ENCODE results near the gene ZNF630. TPM values are rescaled to one million over a fixed set of nuclear protein-coding genes. Genes with fewer than 3 reads are reported as not detected.
A peak's percentile ranks its signal among the peaks of the same experiment; 100 is the strongest.
"Not testable (repeated sequence)": the region's sequence is repeated elsewhere in the genome, so short reads cannot be mapped to it uniquely, and the experiment has no call there.

Gene ZNF630
- total RNA-seq, 1 donor from 2014 or later = 2.9 TPM

GRCh38 chrX:48035891-48036290 lies 35.5 kb downstream of the ZNF630 start:
- DNase-seq (ENCODE audit: low spot score) = no peak
- intact Hi-C loops (cut with DNase I) = no loop called here

DNA sequence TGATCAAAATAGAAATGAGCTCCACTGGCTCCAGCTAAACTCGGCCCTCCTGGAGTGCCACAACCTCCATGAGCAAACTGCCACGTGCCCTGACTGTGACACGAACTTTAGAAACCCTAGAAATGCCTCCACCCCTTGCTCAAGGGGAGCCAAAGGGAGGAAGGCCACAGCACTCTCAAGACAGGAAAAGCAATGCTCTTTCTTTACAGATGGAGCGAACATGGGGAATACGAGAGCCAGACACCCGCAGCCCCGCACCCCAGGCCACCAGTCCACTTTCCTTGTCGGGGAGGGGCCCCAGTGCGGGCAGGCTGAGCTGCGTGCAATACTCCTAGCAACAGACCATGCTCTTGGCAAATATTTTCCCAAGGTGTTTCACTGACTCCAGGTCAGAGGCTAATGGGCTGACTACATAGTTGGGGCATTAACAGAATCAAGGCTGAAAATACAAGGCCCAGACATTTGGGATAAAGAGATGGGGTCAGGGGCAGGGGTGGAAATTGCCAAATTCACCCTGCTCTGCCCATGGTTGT lies 40.7 kb downstream of the ZNF630 start:
- DNase-seq (ENCODE audit: low spot score); intact Hi-C loops (cut with DNase I): not testable (repeated sequence)

- intact Hi-C loops (cut with DNase I) = no loop called here
- no peak for DNase-seq (ENCODE audit: low spot score)
Measured at GRCh38 chrX:48030237-48030636, 41.2 kb downstream of the ZNF630 start.

GRCh38 chrX:48028091-48028490 lies 43.3 kb downstream of the ZNF630 start:
- intact Hi-C loops (cut with DNase I) = loop anchor here (10.0 kb wide), 2 partner anchors 373 to 833 kb away; partner anchors contain the start of genes ELK1, UBA1 and UXT
- no peak for DNase-seq (ENCODE audit: low spot score)

- not testable (repeated sequence) for DNase-seq (ENCODE audit: low spot score)
- intact Hi-C loops (cut with DNase I) = loop anchor here (2.0 to 10.0 kb wide), 3 partner anchors 195 to 833 kb away; partner anchors contain the start of genes ELK1, UBA1 and UXT
Measured at GRCh38 chrX:48027545-48027944, 43.9 kb downstream of the ZNF630 start.

- no peak for DNase-seq (ENCODE audit: low spot score)
- intact Hi-C loops (cut with DNase I) = loop anchor here (10.0 kb wide), 2 partner anchors 371 to 831 kb away; partner anchors contain the start of genes ELK1, UBA1 and UXT
Measured at GRCh38 chrX:48025561-48025960, 45.9 kb downstream of the ZNF630 start.

GRCh38 chrX:48022738-48023137 lies 48.7 kb downstream of the ZNF630 start:
- DNase-seq (ENCODE audit: low spot score) = no peak
- intact Hi-C loops (cut with DNase I) = loop anchor here (10.0 kb wide), 2 partner anchors 368 to 828 kb away; partner anchors contain the start of genes ELK1, UBA1 and UXT

DNA sequence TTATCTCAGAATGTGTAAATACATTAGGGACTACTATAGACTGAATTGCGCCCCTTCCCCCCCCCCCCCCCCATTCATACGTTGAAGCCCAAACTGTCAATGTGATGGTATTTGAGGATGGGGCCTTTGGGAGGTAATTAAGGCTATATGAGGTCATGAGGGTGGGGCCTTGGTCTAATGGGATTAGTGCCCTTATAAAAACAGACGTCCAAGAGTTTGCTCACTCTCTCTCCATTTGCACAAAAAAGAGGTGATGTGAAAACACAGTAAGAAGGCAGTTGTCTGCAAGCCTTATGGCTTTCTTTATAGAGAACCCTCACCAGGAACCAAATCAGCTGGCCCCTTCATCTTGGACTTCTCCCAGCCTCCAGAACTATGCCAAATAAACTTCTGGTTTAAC lies 49.3 kb downstream of the ZNF630 start:
- intact Hi-C loops (cut with DNase I) = loop anchor here (10.0 kb wide), 2 partner anchors 367 to 827 kb away; partner anchors contain the start of genes ELK1, UBA1 and UXT
- DNase-seq (ENCODE audit: low spot score) = no peak

GRCh38 chrX:48021026-48021900 lies 50.2 kb downstream of the ZNF630 start:
- peak; percentile 86 for DNase-seq (ENCODE audit: low spot score)

DNA sequence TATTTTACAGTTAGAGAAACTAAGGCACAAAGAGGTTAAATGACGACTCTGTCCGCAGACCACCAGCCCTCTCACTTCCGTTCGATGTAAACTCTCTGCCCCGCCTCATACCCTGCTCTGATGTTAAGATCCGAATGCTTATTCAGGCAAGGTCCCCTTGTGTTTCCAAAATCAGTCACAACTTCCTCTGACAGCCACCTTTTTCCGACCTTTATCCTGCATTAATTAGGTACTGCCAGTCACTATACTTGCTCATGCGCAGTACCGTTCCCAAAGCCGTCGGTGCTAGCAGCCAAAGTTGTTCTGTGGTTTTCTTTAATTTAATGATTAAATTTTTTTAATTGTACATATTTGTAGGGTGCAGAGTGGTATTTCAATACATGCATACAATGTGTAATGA lies 51.0 kb downstream of the ZNF630 start:
- intact Hi-C loops (cut with DNase I) = loop anchor here (10.0 kb wide), 2 partner anchors 366 to 826 kb away; partner anchors contain the start of genes ELK1, UBA1 and UXT
- not testable (repeated sequence) for DNase-seq (ENCODE audit: low spot score)

More at GRCh38 chrX:48021026-48021900, 50.2 kb downstream of the ZNF630 start:
- intact Hi-C loops (cut with DNase I) = loop anchor here (10.0 kb wide), 2 partner anchors 366 to 826 kb away; partner anchors contain the start of genes ELK1, UBA1 and UXT

DNA sequence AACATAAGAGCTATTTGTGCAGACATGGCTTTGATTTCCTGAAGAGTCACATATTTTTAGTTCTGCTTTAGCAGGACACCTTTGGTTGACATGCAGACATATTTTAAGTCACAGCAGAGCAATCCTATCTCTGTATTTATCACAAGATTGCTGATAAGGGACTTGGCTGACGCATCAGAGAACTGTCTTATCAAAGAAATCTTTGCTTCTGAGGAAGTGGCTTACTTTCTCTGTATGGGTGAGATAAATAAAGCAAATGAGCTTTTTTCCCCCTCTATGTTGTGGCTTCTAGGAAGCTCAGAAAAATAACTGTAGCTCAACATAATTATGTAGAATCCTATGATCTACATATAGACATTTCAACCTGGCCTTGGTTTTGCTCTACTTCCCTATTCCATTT lies 51.5 kb downstream of the ZNF630 start:
- not testable (repeated sequence) for DNase-seq (ENCODE audit: low spot score)
- intact Hi-C loops (cut with DNase I) = loop anchor here (10.0 kb wide), 2 partner anchors 365 to 825 kb away; partner anchors contain the start of genes ELK1, UBA1 and UXT

GRCh38 chrX:48016583-48017310 lies 54.7 kb downstream of the ZNF630 start:
- DNase-seq (ENCODE audit: low spot score); intact Hi-C loops (cut with DNase I): not testable (repeated sequence)

- DNase-seq (ENCODE audit: low spot score); intact Hi-C loops (cut with DNase I): not testable (repeated sequence)
Measured at GRCh38 chrX:48009445-48009960, 61.9 kb downstream of the ZNF630 start.

Other genes with a start within 250 kb of the ZNF630 start
- gene ZNF81, start 234.7 kb downstream of the ZNF630 start, total RNA-seq = 11.7 TPM
- 2.8 TPM for gene ZNF182, start 67.7 kb downstream of the ZNF630 start, total RNA-seq
- gene SPACA5, start 64.7 kb downstream of the ZNF630 start, total RNA-seq = not detected
- gene SPACA5B, start 59.0 kb upstream of the ZNF630 start, total RNA-seq = not detected
- not detected for gene SSX5, start 125.2 kb upstream of the ZNF630 start, total RNA-seq
- gene SSX1, start 183.8 kb upstream of the ZNF630 start, total RNA-seq = not detected

Measured in cardiac septum (tissue), 1 donor.